H9 (cell line): ENCODE results near the gene HSPD1. TPM values are rescaled to one million over a fixed set of nuclear protein-coding genes. Genes with fewer than 3 reads are reported as not detected.
A peak's percentile ranks its signal among the peaks of the same experiment; 100 is the strongest.

ENCODE experiments used
- DNase-seq: peaks from one replicate; pipeline ENCODE4 v3.0.0-alpha.2; 2017
- H2AFZ ChIP-seq: one replicate; pipeline ENCODE4 v1.6.1; 2013; ENCODE audit warnings: mild to moderate bottlenecking, low read length, control low read depth, moderate library complexity
- H2AK5ac ChIP-seq: 2 replicates; pipeline ENCODE4 v1.6.1; 2013; ENCODE audit warnings: low read length, control low read depth, mixed read lengths; ENCODE audit not compliant: insufficient read length
- H2BK120ac ChIP-seq: one replicate; pipeline ENCODE4 v1.6.1; 2013; ENCODE audit warnings: low read depth, mild to moderate bottlenecking, low read length, control low read depth, inconsistent platforms; ENCODE audit not compliant: poor library complexity, severe bottlenecking
- H2BK12ac ChIP-seq: 2 replicates; pipeline ENCODE4 v1.6.1; 2013; ENCODE audit warnings: low read length, control low read depth, mixed read lengths, low read depth; ENCODE audit not compliant: insufficient read length
- H2BK15ac ChIP-seq: 2 replicates; pipeline ENCODE4 v1.6.1; 2013; ENCODE audit warnings: low read depth, low read length, control low read depth
- H2BK20ac ChIP-seq: one replicate; pipeline ENCODE4 v1.6.1; 2013; ENCODE audit warnings: low read depth, mild to moderate bottlenecking, low read length, control low read depth, inconsistent platforms; ENCODE audit not compliant: poor library complexity, severe bottlenecking
- H2BK5ac ChIP-seq: 2 replicates; pipeline ENCODE4 v1.6.1; 2013; ENCODE audit warnings: low read length, control low read depth, mixed read lengths; ENCODE audit not compliant: insufficient read length
- H3K14ac ChIP-seq: 2 replicates; pipeline ENCODE4 v1.6.1; 2013; ENCODE audit warnings: low read length, control low read depth; ENCODE audit not compliant: insufficient read depth
- H3K18ac ChIP-seq: 2 replicates; pipeline ENCODE4 v1.6.1; 2013; ENCODE audit warnings: low read depth, mild to moderate bottlenecking, mixed read lengths, low read length, control low read depth; ENCODE audit not compliant: insufficient read length
- H3K23ac ChIP-seq: 2 replicates; pipeline ENCODE4 v1.6.1; 2013; ENCODE audit warnings: low read length, control low read depth, mixed read lengths, low read depth; ENCODE audit not compliant: insufficient read length
- H3K23me2 ChIP-seq: 2 replicates; pipeline ENCODE4 v1.6.1; 2013; ENCODE audit warnings: low read depth, mild to moderate bottlenecking, mixed read lengths, low read length, control low read depth; ENCODE audit not compliant: insufficient read length, poor library complexity, severe bottlenecking
- H3K27ac ChIP-seq: 2 replicates; pipeline ENCODE4 v1.5.1; 2013; ENCODE audit warnings: low read length, control low read depth, mixed read lengths, low read depth; ENCODE audit not compliant: insufficient read length
- H3K27me3 ChIP-seq: 2 replicates; pipeline ENCODE4 v1.6.1; 2013; ENCODE audit warnings: low read length, control low read depth, inconsistent platforms; ENCODE audit not compliant: insufficient read depth
- H3K4ac ChIP-seq: 2 replicates; pipeline ENCODE4 v1.6.1; 2013; ENCODE audit warnings: low read depth, mild to moderate bottlenecking, control low read depth, inconsistent platforms, low read length, moderate library complexity
- H3K4me1 ChIP-seq: 2 replicates; pipeline ENCODE4 v1.6.1; 2013; ENCODE audit warnings: low read length, control low read depth, inconsistent platforms; ENCODE audit not compliant: insufficient read depth
- H3K4me2 ChIP-seq: 2 replicates; pipeline ENCODE4 v1.6.1; 2013; ENCODE audit warnings: low read length, control low read depth, mixed read lengths; ENCODE audit not compliant: insufficient read length, insufficient read depth
- H3K56ac ChIP-seq: 2 replicates; pipeline ENCODE4 v1.6.1; 2013; ENCODE audit warnings: low read depth, mild to moderate bottlenecking, mixed read lengths, low read length, control low read depth; ENCODE audit not compliant: insufficient read length
- H3K79me1 ChIP-seq: 2 replicates; pipeline ENCODE4 v1.6.1; 2013; ENCODE audit warnings: low read depth, mild to moderate bottlenecking, moderate library complexity, low read length, control low read depth, inconsistent platforms; ENCODE audit not compliant: insufficient read depth, poor library complexity, severe bottlenecking
- H3K79me2 ChIP-seq: 2 replicates; pipeline ENCODE4 v1.6.1; 2013; ENCODE audit warnings: low read length, control low read depth, inconsistent platforms; ENCODE audit not compliant: insufficient read depth
- H3K9ac ChIP-seq: 2 replicates; pipeline ENCODE4 v1.6.1; 2013; ENCODE audit warnings: low read length, control low read depth, mixed read lengths; ENCODE audit not compliant: insufficient read length; ENCODE audit errors: extremely low read depth
- H3K9me3 ChIP-seq: one replicate; pipeline ENCODE4 v1.6.1; 2013; ENCODE audit warnings: low read depth, low read length, inconsistent platforms; ENCODE audit not compliant: control insufficient read depth
- H3T11ph ChIP-seq: one replicate; pipeline ENCODE4 v1.6.1; 2013; ENCODE audit warnings: mild to moderate bottlenecking, low read length, control low read depth, inconsistent platforms
- H4K20me1 ChIP-seq: one replicate; pipeline ENCODE4 v1.6.1; 2013; ENCODE audit not compliant: control insufficient read depth, insufficient read length, insufficient read depth
- H4K5ac ChIP-seq: 2 replicates; pipeline ENCODE4 v1.6.1; 2013; ENCODE audit warnings: low read depth, mild to moderate bottlenecking, mixed read lengths, low read length, control low read depth; ENCODE audit not compliant: insufficient read length
- H4K8ac ChIP-seq: replicated peaks from 2 replicates; pipeline ENCODE4 v1.6.1; 2013; ENCODE audit warnings: low read length, control low read depth, mixed read lengths, low read depth; ENCODE audit not compliant: insufficient read length
- H4K91ac ChIP-seq: 2 replicates; pipeline ENCODE4 v1.6.1; 2013; ENCODE audit warnings: low read depth, mild to moderate bottlenecking, moderate library complexity, mixed read lengths, low read length, control low read depth; ENCODE audit not compliant: insufficient read length
- H3K27ac Mint-ChIP-seq, 3 experiments: 2 replicates in 2 of 3; 3 replicates in 1 of 3; pipeline ENCODE4 v1.8.0; 2020 to 2021; ENCODE audit warnings: mixed read lengths in 3 of 3, mild to moderate bottlenecking in 1 of 3, moderate library complexity in 1 of 3
- H3K27me3 Mint-ChIP-seq: 2 replicates; pipeline ENCODE4 v1.8.0; 2021; ENCODE audit warnings: low read depth, mild to moderate bottlenecking, moderate library complexity, mixed read lengths
- H3K36me3 Mint-ChIP-seq, 3 experiments: 2 replicates in 2 of 3; 3 replicates in 1 of 3; pipeline ENCODE4 v1.8.0; 2020 to 2021; ENCODE audit warnings: low read depth in 3 of 3, mixed read lengths in 3 of 3; ENCODE audit not compliant: insufficient read depth in 1 of 3
- H3K4me1 Mint-ChIP-seq, 2 experiments: 2 replicates each; pipeline ENCODE4 v1.8.0; 2020; ENCODE audit warnings: mixed read lengths in 2 of 2
- H3K4me3 Mint-ChIP-seq, 2 experiments: 2 replicates in 1 of 2; 3 replicates in 1 of 2; pipeline ENCODE4 v1.8.0; 2020 to 2021; ENCODE audit warnings: mild to moderate bottlenecking in 2 of 2, mixed read lengths in 2 of 2, moderate library complexity in 1 of 2
- H3K9me3 Mint-ChIP-seq, 2 experiments: 2 replicates in 1 of 2; 3 replicates in 1 of 2; pipeline ENCODE4 v1.8.0; 2020; ENCODE audit warnings: mild to moderate bottlenecking in 2 of 2, mixed read lengths in 2 of 2, moderate library complexity in 1 of 2
- WGBS: extraction: QIAGEN DNeasy Blood & Tissue Kit; methylation state at CpG from one replicate; pipeline ENCODE4 v1.1.7; 2013; ENCODE audit warnings: missing lambda C conversion rate, low lambda C conversion rate, mixed read lengths; ENCODE audit not compliant: insufficient read length; ENCODE audit errors: extremely low coverage; 5-methylcytosine and 5-hydroxymethylcytosine counted together
- total RNA-seq: library from RNA; stranded (reverse); gene quantifications from 2 replicates; pipeline ENCODE4 v1.2.1, GENCODE V29; 2021
- TF ChIP-seq, protein P1 (sequence below): fragments of 200-600 bp; sonication (generic); conservative IDR thresholded peaks from 3 replicates; pipeline ENCODE4 v1.8.0; 2021; ENCODE audit warnings: antibody characterized with exemption, mild to moderate bottlenecking

Gene HSPD1
- total RNA-seq, 1 experiment from 2014 or later, result 846 TPM

DNA sequence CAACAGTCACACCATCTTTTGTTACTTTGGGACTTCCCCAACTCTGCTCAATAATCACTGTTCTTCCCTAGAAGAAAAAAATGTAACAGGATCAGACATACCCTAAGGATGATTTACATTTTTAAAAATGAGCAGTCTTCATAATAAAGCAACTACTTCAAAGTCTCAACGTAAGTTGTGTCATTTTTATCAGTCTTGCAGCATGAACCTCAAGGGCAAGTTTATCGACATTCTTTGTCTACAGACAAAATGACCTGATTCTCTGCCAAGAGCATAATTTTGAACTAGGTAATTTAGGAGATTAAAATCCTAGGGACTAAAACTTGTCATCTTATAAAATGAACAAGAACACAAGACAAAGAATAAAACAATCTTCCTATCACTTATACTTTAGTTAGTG is 2.3 kb downstream of the HSPD1 start:
- Histone ChIP-seq H2BK20ac (no peak overlapping the region), H4K91ac (no peak overlapping the region), H4K5ac (no peak overlapping the region), H2AFZ (no peak overlapping the region), H2BK120ac (no peak overlapping the region), H3K18ac (no peak overlapping the region), H3K23me2 (peaks cover 6% of the 10 kb centered on the region), H3K4ac (no peak overlapping the region), H3K4me1 (no peaks in the 10 kb centered on the region; the same call in 1 of the 2 replicates), H3K79me1 (no peaks in the 10 kb centered on the region), H2BK12ac (no peak overlapping the region), H4K20me1 (no peaks in the 10 kb centered on the region), H2AK5ac (no peak overlapping the region), H3K27me3 (no peaks in the 10 kb centered on the region), H3T11ph (no peak overlapping the region), H3K27ac (no peak overlapping the region), H2BK5ac (no peak overlapping the region), H4K8ac (no peak overlapping the region), H3K23ac (no peak overlapping the region), H3K9ac (no peak overlapping the region), H3K14ac (no peak overlapping the region), H3K56ac (no peak overlapping the region), H3K4me2 (peak overlapping the region; percentile 76), H3K79me2 (peaks cover 48% of the 10 kb centered on the region; the same call in 1 of the 2 replicates), H2BK15ac (no peak overlapping the region), H3K9me3 (no peaks in the 10 kb centered on the region)
- H3K4me1 Mint-ChIP-seq, result peaks cover 35 to 40% of the 10 kb centered on the region in 2 experiments
- TF ChIP-seq, protein P1, sequence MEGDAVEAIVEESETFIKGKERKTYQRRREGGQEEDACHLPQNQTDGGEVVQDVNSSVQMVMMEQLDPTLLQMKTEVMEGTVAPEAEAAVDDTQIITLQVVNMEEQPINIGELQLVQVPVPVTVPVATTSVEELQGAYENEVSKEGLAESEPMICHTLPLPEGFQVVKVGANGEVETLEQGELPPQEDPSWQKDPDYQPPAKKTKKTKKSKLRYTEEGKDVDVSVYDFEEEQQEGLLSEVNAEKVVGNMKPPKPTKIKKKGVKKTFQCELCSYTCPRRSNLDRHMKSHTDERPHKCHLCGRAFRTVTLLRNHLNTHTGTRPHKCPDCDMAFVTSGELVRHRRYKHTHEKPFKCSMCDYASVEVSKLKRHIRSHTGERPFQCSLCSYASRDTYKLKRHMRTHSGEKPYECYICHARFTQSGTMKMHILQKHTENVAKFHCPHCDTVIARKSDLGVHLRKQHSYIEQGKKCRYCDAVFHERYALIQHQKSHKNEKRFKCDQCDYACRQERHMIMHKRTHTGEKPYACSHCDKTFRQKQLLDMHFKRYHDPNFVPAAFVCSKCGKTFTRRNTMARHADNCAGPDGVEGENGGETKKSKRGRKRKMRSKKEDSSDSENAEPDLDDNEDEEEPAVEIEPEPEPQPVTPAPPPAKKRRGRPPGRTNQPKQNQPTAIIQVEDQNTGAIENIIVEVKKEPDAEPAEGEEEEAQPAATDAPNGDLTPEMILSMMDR, result no peak
- peaks cover 77 to 87% (median 84%) of the 10 kb centered on the region in 3 experiments for H3K36me3 Mint-ChIP-seq
- WGBS, result no CpG with 5 or more reads among the region's 2 CpGs
- no peaks in the 10 kb centered on the region for H3K27me3 Mint-ChIP-seq
- 0 out of 7 replicates have a peak overlapping the region, but pooled peaks of 1 of the 3 experiments have one; percentile 83 for H3K27ac Mint-ChIP-seq
- peak overlapping the region; percentile 98 to 99 for H3K4me3 Mint-ChIP-seq
- DNase-seq, result no peak
- H3K9me3 Mint-ChIP-seq, result no peaks in the 10 kb centered on the region; a peak in 1 of 5 replicates
